ENCODE results near the gene SVOPL.

- TF ChIP-seq BHLHE40 (IDR thresholded peaks at IDR 0.05; ENCODE audit: borderline replicate concordance) (no peak), LEF1 (IDR thresholded peaks at IDR 0.05; ENCODE audit: borderline replicate concordance) (no peak), FOXA1 (IDR thresholded peaks at IDR 0.05) (no peak), NFRKB (IDR thresholded peaks at IDR 0.05) (no peak), ARNT (IDR thresholded peaks at IDR 0.05) (no peak), SP1 (IDR thresholded peaks at IDR 0.05) (no peak), SUZ12 (IDR thresholded peaks at IDR 0.05) (no peak), FOXK2 (IDR thresholded peaks at IDR 0.05) (no peak), ZNF384 (IDR thresholded peaks at IDR 0.05) (no peak), TARDBP (IDR thresholded peaks at IDR 0.05) (no peak), FOXM1 (IDR thresholded peaks at IDR 0.05; ENCODE audit: borderline replicate concordance) (no peak), HDGF (IDR thresholded peaks at IDR 0.05; ENCODE audit: borderline replicate concordance) (no peak), L3MBTL2 (conservative IDR thresholded peaks at IDR 0.05) (no peak), CTBP1 (IDR thresholded peaks at IDR 0.05; ENCODE audit: borderline replicate concordance) (no peak)
These were observed 55.9 kb downstream of the SVOPL start for GRCh38 chr7:138645284-138645683.

Data from HEK293T (cell line).